ENCODE results near the gene MARCKSL1. TPM values are rescaled to one million over a fixed set of nuclear protein-coding genes. Genes with fewer than 3 reads are reported as not detected.

MARCKSL1 gene
- total RNA-seq, 1 donor from 2014 or later, result 132 TPM

DNA sequence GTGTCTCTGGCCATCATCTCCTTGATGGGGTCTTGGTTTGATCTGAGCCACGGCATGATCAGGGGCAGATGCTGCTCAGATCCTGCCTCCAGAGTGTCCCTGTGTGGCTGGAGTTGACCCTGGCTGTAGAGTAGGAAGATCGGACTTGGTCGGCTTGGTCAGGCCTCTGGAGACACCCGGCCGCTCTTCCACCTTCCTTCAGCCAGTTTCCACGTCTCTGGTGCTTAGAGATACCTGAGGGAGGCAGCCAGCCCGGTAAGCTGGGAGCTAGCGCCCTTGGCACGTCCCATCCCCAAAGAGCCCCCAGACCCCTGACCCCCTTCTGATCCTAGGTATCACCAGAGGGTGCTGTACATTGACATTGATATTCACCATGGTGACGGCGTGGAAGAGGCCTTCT, 8.8 kb downstream of the MARCKSL1 start:
- ChIA-PET POLR2A (no interaction called here), CTCF (no interaction called here)
- H3K27me3 Mint-ChIP-seq, result no peaks in the 10 kb centered on the region
- DNase-seq, result no peak
- TF ChIP-seq, protein P1, sequence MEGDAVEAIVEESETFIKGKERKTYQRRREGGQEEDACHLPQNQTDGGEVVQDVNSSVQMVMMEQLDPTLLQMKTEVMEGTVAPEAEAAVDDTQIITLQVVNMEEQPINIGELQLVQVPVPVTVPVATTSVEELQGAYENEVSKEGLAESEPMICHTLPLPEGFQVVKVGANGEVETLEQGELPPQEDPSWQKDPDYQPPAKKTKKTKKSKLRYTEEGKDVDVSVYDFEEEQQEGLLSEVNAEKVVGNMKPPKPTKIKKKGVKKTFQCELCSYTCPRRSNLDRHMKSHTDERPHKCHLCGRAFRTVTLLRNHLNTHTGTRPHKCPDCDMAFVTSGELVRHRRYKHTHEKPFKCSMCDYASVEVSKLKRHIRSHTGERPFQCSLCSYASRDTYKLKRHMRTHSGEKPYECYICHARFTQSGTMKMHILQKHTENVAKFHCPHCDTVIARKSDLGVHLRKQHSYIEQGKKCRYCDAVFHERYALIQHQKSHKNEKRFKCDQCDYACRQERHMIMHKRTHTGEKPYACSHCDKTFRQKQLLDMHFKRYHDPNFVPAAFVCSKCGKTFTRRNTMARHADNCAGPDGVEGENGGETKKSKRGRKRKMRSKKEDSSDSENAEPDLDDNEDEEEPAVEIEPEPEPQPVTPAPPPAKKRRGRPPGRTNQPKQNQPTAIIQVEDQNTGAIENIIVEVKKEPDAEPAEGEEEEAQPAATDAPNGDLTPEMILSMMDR (IDR thresholded peaks at IDR 0.05), result no peak
- H3K36me3 Mint-ChIP-seq (ENCODE audit: low read depth), result peaks cover 72% of the 10 kb centered on the region
- no peak overlapping the region for H3K4me3 Mint-ChIP-seq
- intact Hi-C loops (cut with micrococcal nuclease), result no loop called here
- H3K27ac Mint-ChIP-seq, result no peak overlapping the region
- ATAC-seq (ENCODE audit: low read depth), result no peak
- no peaks in the 10 kb centered on the region for H3K9me3 Mint-ChIP-seq
- H3K4me1 Mint-ChIP-seq, result peaks cover 23% of the 10 kb centered on the region

DNA sequence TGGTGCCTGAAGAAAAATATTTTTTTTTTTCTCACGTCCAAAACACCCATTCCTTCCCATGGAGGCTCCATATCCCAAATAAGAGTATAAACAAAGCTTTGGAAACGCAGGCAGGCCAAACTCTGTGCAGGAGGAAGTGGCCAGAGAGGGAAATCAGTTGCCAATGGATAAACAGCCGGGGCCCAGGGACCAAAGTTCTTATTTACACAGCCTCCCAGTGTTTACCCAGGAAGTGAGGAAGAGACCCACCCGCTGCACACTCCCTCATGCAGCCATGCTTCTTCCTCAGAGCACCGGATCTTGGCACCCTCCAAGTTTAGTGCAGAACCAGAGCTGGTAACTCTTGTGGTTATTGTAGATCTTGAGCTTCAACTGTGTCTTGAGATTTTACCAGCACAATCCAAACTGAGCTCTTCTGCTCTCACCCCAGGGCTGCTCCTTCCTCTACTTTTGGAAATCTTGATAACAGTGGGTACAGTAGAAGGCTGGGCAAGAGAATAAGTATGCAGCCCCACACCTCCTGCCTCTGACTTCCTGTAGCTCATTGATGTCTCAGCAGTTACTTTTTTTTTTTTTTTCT, 14.2 kb downstream of the MARCKSL1 start:
- peaks cover 71% of the 10 kb centered on the region for H3K4me1 Mint-ChIP-seq
- peak; percentile 47 for ATAC-seq (ENCODE audit: low read depth)
- TF ChIP-seq, protein P1 (IDR thresholded peaks at IDR 0.05), result no peak
- no peaks in the 10 kb centered on the region for H3K9me3 Mint-ChIP-seq
- H3K4me3 Mint-ChIP-seq, result peak overlapping the region; percentile 68
- CTCF ChIA-PET, result interaction anchor here (0.7 to 2.2 kb wide), 7 partner anchors 10 to 140 kb away, joined by 3 to 11 read pairs (median 4); partner anchors contain the start of gene MARCKSL1
- no peaks in the 10 kb centered on the region for H3K27me3 Mint-ChIP-seq
- peak overlapping the region; percentile 89 for H3K27ac Mint-ChIP-seq
- DNase-seq, result no peak
- peaks cover 36% of the 10 kb centered on the region for H3K36me3 Mint-ChIP-seq (ENCODE audit: low read depth)
- intact Hi-C loops (cut with micrococcal nuclease), result loop anchor here (1.0 to 5.0 kb wide), 3 partner anchors 13 to 40 kb away; partner anchors contain the start of genes FAM229A and TSSK3
- POLR2A ChIA-PET, result interaction anchor here (0.6 to 9.2 kb wide), 18 partner anchors 9 to 368 kb away, joined by 3 to 151 read pairs (median 6); partner anchors contain the start of genes CCDC28B, HDAC1, IQCC and LCK

DNA sequence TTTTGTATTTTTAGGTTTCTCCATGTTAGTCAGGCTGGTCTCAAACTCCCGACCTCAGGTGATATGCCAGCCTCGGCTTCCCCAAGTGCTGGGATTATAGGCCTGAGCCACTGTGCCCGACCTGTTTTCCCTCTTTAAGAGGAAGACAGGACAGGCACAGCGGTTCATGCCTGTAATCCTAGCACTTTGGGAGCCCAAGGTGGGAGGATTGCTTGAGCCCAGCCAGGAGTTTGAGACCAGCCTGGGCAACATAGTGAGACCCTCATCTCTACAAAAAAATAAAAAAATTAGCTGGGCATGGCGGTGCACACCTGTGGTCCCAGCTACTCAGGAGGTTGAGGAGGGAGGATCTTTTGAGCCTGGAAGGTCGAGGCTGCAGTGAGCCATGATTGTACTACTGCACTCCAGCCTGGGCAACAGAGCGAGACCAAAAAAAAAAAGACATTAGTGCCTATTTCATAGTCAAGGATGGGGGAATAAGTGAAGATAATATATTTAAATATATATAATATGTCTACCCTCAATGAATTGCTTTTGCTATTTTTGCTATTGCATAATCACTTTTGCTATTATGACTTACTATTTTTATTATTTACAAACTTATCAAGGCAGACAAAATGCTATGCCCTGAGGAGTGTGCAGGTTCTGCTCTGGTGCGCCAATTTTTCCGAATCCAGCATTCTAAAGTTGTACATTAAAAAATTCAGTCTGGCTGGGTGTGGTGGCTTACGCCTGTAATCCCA, 17.7 kb downstream of the MARCKSL1 start:
- ChIA-PET POLR2A (interaction anchor here (0.6 to 9.2 kb wide), 10 partner anchors 9 to 104 kb away, joined by 3 to 151 read pairs (median 8); partner anchors contain the start of genes HDAC1, LCK and MARCKSL1), CTCF (interaction anchor here (1.0 to 6.6 kb wide), 6 partner anchors 13 to 103 kb away, joined by 3 to 51 read pairs (median 14); partner anchors contain the start of genes FAM167B, FAM229A and TSSK3)
- peaks cover 33% of the 10 kb centered on the region for H3K36me3 Mint-ChIP-seq (ENCODE audit: low read depth)
- no peaks in the 10 kb centered on the region for H3K27me3 Mint-ChIP-seq
- H3K27ac Mint-ChIP-seq, result peak overlapping the region; percentile 92
- TF ChIP-seq, protein P1 (IDR thresholded peaks at IDR 0.05), result no peak
- no peak for DNase-seq
- ATAC-seq (ENCODE audit: low read depth), result no peak
- H3K4me1 Mint-ChIP-seq, result peaks cover 80% of the 10 kb centered on the region
- no peak overlapping the region for H3K4me3 Mint-ChIP-seq
- H3K9me3 Mint-ChIP-seq, result no peaks in the 10 kb centered on the region
- intact Hi-C loops (cut with micrococcal nuclease), result no loop called here

DNA sequence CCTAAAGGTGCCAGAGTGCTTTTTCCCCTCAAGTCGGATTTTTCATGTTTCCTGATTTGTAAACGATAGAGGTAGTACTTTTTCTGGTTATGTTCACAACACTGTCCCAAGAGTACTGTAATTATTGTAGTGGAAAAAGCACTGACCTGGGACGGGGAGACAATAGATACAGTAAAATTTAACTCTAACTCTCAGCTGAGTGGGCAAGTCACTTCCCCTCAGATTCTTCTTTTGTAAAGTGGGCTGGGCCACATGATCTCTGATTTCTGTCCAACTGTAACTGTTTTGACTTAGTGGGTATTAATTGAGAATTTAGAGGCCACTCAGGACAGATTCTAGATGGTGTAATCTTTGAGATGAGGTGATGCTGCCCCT, 19.1 kb downstream of the MARCKSL1 start:
- no peak for DNase-seq
- peaks cover 29% of the 10 kb centered on the region for H3K36me3 Mint-ChIP-seq (ENCODE audit: low read depth)
- H3K4me3 Mint-ChIP-seq, result peak overlapping the region; percentile 71
- peak; percentile 72 for ATAC-seq (ENCODE audit: low read depth)
- ChIA-PET CTCF (interaction anchor here (0.7 to 6.6 kb wide), 15 partner anchors 9 to 111 kb away, joined by 3 to 51 read pairs (median 4); partner anchors contain the start of genes FAM167B, FAM229A, IQCC and MARCKSL1), POLR2A (interaction anchor here (0.5 to 9.2 kb wide), 17 partner anchors 8 to 244 kb away, joined by 3 to 151 read pairs (median 5); partner anchors contain the start of genes CCDC28B, HDAC1, IQCC and LCK)
- TF ChIP-seq, protein P1 (IDR thresholded peaks at IDR 0.05), result no peak
- H3K4me1 Mint-ChIP-seq, result peaks cover 73% of the 10 kb centered on the region
- H3K27ac Mint-ChIP-seq, result peak overlapping the region; percentile 95
- no peaks in the 10 kb centered on the region for H3K9me3 Mint-ChIP-seq
- intact Hi-C loops (cut with micrococcal nuclease), result loop anchor here (1.0 to 2.0 kb wide), 6 partner anchors 19 to 116 kb away; partner anchors contain the start of genes CCDC28B, HDAC1, LCK and MARCKSL1
- no peaks in the 10 kb centered on the region for H3K27me3 Mint-ChIP-seq

Data from activated B cell treated with CpG ODN at 0.5 μM for 24 hours (primary cell).